Mammary epithelial cell (primary cell): ENCODE results near the gene CTAGE9.

ENCODE experiments used
- CTCF ChIP-seq, 2 donors: IDR thresholded peaks in 1 of 2; conservative IDR thresholded peaks in 1 of 2; 2 replicates each; pipeline ENCODE4 v1.5.1; 2011 to 2012; ENCODE audit warnings: inconsistent platforms in 2 of 2, low read length in 2 of 2, mild to moderate bottlenecking in 2 of 2, control low read depth in 1 of 2, low read depth in 1 of 2; ENCODE audit not compliant: insufficient read depth in 1 of 2; ENCODE audit errors: extremely low read depth in 1 of 2
- EZH2 ChIP-seq: IDR thresholded peaks from 2 replicates; pipeline ENCODE4 v1.6.1; 2012; ENCODE audit warnings: low read length, inconsistent platforms, borderline replicate concordance

DNA sequence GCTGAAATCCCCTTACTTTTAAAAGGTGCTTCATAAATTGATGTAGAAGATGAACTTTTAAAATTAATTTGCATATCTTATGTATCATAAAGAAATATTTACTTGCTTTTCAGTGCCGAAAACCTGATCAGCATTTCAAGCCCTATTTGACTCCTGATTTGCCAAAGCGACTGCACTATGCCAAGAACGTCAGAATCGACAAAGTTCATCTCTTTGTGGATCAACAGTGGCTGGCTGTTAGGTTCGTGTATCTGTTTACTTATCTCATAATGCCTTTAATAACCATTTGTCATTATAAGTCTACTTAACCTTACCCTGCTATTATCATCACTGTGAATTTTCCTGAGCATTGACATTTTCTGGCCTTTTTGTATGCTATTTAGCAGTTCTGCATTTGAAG, 17.4 kb downstream of the CTAGE9 start:
- TF ChIP-seq CTCF (conservative IDR thresholded peaks at IDR 0.05 in 1 of 2, IDR thresholded peaks at IDR 0.05 in 1 of 2; ENCODE audit: extremely low read depth in 1 of 2, insufficient read depth in 1 of 2, low read depth in 1 of 2, low read length in 2 of 2) (no peak), EZH2 (no peak)
